ENCODE results near the gene NUP98.
"Not testable (repeated sequence)": the region's sequence is repeated elsewhere in the genome, so short reads cannot be mapped to it uniquely, and the experiment has no call there.

NUP98 gene

DNA sequence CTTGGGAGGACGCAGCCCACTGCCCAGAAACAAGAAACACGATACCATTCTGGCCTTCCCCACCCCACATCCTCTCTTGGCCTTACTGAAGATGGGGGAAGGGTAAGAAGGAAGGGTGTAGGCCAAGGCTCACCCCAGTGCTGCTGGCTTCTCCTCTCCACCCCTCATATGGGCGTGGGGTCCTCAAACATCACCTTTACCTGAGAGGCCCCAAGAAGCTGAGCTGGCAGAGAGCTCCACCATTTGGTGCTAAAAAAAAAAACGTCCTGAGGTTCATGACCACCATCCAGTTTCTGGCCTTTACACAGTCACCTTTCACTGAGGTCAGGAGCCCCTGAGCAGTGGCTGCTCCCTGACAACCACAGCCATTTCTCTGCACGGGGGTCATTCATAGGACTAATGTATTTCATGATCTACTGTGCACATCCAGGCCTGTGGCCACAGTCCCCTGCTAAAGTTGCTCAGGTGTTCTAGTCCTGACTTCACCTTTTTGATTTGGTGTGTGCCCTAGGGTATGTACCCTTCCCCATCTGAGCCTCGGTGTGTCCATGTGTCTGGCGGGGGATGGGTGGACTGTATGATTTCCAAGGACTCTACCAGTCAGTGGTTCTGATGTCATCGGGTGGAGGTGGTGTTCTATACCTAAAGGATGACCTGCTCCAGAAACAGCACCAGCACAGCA is 28.3 kb upstream of the NUP98 start:
- no peak for DNase-seq

DNA sequence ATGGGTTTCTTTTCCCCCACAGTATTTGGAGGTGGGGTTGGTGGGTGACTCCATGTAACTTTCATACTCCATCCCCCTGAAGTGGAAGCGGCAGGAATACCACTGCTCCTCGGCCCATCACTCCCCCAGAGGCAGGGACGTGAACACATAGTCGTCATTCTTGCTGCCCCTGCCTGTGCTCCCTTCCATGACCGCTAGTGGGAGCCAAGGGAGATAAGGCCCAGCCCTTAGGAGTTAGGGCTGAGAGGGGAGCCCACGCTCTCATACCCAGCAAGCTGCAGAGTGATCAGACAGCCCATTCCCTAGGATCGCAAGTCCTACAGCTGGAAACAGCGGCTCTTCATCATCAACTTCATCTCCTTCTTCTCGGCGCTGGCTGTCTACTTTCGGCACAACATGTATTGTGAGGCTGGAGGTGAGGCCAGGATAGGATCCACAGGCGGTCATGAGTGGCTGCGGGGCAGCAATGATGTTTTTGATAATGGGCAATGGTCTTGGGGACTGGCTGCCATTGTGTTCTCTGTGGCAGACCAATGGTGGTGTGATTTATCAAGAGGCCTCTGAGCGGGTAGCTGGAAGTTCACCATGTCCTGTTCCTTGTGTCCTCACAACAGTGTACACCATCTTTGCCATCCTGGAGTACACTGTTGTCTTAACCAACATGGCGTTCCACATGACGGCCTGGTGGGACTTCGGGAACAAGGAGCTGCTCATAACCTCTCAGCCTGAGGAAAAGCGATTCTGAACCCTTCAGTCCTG is 27.5 kb upstream of the NUP98 start:
- DNase-seq, result peak; percentile 34

DNA sequence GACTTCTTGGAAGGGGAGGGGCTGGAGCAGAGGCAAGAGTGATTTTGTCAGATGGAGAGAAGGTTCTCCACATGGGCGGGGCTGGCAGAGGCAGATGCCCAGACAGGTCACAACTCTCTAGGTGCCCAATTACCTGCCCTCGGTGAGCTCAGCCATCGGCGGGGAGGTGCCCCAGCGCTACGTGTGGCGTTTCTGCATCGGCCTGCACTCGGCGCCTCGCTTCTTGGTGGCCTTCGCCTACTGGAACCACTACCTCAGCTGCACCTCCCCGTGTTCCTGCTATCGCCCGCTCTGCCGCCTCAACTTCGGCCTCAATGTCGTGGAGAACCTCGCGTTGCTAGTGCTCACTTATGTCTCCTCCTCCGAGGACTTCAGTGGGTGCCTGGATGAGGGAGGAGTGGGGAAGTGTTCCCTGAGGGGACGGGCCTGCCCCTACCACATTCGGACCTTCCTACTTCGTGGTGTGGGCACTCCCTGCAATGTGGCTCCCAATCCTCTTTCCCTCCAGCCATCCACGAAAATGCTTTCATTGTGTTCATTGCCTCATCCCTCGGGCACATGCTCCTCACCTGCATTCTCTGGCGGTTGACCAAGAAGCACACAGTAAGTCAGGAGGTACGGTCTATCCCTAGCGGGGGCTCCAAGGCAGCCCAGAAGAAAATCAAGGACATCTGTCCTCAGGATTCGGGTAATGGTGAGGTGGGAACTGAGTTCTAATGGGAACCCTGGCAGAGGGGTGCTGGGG is 26.6 kb upstream of the NUP98 start:
- no peak for DNase-seq

DNA sequence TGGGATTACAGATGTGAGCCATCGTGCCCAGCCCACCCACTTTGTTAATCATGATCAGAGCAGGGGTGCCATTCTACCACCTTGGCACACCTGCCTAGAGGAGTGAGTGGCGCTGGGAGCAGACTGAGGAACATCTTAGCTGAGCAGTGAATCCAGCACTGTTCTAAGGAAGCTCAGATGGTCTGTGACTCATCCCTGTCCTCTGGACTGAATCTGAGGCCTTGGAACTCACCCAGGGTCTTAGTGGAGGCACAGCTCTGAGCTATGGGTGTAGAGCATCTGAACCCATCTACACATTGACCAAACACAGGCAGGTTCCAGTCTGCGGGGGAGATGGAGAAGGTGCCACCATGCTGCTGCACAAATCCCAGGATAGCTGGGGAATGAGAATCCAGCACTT is 25.9 kb upstream of the NUP98 start:
- no peak for DNase-seq

DNA sequence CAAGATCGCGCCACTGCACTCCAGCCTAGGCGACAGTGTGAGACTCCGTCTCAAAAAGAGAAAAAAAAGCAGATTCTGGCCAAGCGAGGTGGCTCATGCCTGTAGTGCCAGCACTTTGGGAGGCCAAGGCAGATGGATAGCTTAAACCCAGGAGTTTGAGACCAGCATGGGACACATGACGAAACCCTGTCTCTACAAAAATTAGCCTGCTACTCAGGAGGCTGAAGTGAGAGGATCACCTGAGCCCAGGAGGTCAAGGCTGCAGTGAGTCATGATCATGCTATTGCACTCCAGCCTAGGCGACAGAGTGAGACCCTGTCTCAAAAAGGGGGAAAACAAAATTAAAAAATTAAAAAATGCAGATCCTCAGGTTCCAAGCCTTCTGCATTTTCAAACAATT is 25.0 kb upstream of the NUP98 start:
- DNase-seq, result no peak

DNA sequence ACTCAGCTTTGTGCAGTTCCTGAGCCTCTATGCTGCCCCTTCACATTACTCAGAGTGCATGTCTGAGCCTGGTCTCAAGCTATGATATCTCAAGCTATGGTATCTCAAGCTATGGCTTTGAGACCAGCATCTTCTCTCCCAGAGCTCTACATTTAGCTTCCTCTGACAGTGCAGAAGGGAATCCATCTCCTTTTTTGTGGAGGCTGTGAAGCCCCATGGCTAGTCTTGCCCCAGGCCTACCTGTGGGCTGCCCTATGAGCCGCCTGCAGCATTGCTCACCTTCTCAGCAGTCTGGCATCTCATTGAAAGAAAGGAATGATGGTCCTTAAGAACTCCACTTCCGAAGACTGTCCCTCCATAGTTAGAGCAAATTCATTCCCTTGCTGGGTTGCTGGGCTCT is 23.6 kb upstream of the NUP98 start:
- no peak for DNase-seq

DNA sequence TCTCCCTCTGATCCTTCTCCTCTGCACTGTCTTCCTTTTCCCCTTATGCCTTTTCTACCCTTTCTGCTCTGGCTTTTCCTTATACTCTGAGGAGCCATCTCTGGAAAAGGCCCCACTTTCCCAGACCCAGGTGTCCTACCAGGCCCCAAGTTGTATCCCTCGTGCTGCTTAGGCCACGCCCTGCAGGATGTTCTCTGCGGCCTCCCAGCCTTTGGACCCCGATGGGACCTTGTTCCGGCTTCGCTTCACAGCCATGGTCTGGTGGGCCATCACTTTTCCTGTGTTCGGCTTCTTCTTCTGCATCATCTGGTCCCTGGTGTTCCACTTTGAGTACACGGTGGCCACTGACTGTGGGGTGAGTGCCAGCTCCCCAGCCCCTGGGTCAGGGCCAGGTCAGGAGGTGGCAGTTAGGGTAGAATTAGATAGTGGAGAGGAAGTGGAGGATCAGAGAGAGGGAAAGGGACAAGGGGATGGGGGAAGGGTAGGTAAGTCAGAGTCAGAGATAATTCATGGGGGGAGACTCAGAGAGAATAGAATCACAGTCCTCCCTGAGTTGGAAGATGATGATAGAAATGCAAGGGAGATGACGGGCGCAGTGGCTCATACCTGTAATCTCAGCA is 19.9 kb upstream of the NUP98 start:
- no peak for DNase-seq

DNA sequence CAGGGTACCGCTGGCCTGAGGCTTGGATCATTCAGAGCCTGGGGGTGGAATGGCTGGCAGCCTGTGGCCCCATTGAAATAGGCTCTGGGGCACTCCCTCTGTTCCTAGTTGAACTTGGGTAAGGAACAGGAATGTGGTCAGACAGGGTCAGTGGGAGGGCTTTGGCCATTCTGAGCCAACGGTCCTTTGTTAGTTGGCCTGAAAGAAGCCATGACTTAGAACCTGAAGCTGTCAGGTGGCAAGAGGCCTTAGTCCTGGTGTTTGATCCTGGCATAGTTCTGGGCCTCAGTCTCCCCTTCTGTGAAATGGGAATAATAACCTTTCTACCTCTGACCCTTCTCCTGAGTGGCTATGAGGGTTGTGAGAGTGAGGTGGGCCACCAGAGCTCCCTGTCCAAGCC is 19.3 kb upstream of the NUP98 start:
- no peak for DNase-seq

DNA sequence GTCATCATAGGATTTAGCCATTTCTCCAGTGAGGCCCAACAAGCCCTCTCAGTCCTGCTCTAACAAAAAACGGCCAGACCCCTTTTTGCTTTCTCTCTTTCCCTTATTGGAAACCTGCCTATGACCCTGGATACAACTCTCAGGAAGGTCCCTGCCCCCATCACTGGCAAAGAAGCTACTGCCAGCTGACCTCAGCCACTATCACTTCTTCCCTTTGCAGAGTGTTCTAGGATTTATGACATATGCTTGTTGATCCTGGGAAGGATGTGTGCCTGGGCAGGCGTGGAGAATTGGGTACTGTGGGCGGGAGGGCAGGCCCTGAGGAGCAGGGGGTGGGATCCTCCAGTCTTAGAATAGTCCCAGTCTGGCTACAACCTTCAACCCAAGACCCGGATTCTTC is 18.5 kb upstream of the NUP98 start:
- no peak for DNase-seq

DNA sequence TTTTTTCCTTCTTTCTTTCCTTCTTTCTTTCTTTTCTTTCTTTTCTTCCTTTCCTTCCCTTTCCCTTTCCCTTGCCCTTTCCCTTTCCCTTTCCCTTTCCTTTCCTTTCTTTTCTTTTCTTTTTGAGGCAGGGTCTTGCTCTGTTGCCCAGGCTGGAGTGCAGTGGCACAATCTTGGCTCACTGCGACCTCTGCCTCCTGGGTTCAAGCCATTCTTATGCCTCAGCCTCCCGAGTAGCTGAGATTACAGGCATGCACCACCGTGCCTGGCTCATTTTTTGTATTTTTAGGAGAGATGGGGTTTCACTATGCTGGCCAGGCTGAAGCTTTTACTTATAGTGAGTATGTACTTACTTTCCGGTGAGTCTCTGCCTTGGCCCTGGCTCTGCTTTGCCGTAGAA is 17.5 kb upstream of the NUP98 start:
- not testable (repeated sequence) for DNase-seq

DNA sequence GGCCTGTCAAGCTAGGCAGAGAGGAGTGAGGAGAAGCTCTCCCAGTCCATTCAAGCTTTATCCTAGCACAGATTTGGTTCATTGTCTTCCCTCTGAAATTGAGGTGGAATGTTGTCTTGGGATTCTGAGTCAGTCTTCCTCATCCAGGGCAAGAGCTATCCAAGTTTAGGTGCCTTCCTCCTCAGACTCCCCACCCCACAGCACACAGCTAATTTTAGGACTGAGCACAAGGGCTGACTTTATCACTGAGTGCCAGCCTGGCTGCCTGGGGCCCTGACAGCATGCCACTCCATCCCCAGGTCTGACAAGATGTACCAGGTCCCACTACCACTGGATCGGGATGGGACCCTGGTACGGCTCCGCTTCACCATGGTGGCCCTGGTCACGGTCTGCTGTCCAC is 13.6 kb upstream of the NUP98 start:
- DNase-seq, result no peak

DNA sequence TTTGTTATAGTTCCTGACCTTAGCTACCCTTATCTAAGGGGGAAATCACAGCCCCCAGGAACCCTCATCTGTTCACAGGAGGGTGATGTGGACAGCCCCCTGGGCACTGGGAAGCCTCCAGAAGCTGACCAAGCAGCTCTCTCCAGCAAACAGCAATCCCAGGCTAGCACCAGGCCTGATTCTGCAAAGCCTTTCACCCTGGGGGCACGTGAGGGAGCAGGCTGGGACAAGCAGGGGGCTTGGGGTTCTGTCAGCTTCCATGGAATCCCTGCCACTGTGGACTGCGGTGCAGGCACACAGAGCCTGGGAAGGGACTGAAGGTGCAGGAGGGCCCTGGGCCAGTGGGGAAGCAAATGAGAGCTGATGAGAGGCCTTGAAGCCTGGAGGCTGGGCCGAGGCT is 13.1 kb upstream of the NUP98 start:
- no peak for DNase-seq

DNA sequence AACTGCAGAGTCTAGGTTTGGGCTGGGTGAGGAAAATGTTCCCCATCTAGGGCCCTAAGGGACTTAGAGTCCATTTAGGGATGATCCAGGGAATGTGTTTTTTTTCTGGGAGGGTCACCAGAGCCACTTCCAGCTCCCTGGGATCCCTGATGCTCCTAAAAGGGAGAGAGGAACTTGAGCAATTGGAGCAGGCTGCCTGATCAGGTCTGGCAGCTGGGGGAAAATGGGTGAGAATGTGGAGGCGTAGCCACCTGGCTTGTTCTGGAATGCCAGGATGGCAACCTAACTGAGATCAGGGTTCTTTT is 12.2 kb upstream of the NUP98 start:
- DNase-seq, result no peak

DNA sequence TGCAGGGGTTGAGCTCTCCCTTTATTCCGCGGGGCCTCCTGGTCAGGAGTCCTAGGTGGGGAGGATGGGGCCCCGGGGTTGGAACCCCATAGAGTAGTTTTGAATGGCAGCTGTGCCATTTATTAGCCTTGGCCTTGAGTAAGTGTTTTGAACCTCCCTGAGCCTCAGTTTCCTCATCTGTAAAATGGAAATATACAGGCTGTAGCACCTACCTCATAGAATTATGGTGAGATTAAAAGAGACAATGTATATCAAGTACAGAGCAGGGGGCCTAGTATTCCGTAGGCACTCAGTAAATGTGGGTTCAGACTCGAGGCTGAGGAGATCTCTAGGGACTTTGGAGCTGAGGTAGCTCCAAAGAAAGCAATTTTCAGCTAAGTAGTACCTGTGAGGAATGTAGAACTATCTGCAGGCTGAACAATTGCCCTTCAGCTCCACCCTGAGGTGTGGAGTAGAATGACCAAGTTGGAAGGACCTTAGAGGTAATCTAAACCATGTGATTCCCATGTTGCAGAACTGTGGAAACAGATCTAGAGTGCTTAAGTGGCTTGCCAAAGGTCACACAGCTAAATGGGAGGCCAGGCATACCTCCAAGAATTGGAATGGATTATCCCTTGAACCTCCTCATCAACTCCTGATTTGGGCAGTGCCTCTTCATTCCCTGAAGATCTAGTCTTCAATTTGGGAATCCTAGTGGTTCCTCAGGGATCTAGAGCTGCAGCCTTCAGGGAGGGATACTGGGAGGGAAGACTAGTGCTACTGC is 11.7 kb upstream of the NUP98 start:
- DNase-seq, result peak; percentile 33

DNA sequence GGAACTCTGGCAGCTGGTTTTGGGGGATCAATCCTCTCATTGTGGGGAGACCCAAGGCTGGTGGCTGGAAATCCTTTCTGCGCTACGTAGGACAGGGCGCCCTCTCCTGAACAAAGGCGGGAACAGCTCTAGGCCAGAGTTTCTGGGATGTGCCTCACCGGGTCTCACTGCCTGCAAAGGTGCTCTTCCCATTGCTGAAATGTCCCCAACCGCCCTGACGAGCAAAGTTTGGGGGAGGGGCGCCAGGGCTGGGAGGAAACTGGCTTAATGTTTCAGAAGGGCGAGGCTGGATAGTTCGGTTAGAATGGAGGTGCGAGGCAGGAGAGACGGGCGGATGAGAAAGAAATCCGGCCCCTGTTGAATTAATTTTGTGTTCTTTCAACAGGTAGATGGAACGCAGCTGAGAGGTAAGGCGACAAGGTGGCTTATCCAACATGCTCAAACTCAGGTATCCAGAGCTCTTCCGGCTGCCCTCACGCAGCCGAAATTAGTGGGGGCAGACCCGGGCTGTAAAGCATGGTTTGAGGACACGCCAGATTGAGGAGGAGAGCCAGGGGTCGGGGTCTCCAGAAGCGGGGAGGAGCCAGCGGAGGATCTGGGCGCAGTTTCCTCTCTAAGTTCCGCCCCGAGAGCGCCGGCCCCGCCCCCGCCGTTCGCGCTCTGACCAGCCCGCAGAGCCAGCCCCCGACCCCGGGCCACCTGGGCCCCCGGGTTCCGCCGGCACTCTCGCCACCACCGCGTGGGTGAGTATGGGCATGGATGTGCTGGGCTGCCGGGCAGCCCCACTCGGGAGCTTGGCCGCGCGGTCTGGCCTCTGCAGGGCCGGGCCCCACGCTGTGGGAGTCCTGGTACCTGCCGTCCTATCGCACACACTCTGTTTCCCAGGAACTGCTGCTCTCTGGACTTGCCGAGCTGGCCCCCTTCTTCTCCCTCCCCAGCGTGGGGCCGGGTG is 10.8 kb upstream of the NUP98 start, which contains the start of gene PGAP2:
TSS of gene PGAP2 (plus strand) at position 652 of the 952 bp plus-strand sequence. CDS start 2,700 bp downstream, outside the sequence.
- peak; percentile 15 for DNase-seq

DNA sequence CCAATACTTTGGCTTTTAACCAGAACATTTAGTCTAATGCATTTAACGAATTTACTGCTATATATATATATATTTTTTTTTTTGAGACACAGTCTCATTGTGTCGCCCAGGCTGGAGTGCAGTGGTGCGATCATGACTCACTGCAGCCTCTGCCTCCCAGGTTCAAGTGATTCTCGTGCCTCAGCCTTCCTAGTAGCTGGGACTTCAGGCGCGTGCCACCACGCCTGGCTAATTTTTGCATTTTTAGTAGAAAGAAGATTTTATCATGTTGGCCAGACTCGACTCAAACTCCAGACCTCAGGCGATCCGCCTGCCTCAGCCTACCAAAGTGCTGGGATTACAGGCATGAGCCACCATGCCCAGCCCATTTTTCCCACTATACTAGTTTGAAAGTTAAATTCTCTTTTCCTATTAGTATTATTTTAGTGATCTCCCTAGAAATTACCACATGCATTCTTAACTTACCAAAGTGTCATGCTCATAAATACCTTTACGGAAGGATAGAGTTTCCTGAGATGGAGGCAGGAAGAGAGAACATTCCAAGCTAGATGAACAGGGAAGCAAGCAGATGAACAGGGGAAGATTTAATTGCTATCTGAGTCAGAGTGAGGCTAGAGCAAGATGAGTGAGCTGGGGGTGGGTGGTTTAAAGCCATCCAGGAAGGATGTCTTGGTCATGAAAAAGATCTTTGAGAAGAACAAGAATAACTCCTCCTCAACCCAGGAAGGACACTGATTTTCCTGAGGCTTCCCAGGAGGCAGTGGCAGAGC is 6.6 kb upstream of the NUP98 start:
- DNase-seq, result no peak

DNA sequence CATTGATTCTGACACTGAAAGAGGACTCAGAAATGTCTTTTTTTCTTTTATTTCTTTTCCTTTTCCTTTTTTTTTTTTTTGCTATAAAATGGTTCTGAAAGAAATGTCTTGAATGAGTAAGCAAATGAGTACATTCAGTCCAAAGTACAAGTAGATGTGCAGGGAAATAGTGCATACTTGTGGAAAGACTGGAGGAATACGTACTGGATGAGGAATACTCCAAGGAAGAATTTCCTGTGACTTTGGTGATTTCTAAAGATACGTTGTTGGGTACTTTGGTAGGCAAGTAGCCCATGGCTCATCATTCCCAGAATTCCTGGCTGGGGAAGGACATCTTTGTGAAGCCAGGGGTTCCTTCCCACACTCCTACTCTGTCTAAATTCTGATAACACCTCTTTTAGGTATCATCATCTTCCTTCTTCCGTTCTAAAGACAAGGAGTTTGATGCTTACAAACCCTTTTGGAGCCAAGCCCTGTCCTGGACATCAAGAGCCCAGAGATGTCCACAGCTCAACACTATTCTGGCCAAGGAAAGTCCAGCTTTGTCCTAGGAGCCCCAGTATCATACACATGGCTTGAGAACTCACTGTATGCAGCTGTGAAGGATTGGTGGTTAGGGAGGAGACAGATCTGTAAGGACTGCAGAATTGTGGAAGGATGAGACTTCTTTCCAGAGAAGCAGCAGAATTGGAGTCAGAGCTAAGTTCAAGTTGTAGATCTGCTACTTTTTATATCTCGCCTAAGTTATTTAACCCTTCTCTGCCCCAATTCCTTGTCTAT is 4.8 kb upstream of the NUP98 start:
- no peak for DNase-seq

DNA sequence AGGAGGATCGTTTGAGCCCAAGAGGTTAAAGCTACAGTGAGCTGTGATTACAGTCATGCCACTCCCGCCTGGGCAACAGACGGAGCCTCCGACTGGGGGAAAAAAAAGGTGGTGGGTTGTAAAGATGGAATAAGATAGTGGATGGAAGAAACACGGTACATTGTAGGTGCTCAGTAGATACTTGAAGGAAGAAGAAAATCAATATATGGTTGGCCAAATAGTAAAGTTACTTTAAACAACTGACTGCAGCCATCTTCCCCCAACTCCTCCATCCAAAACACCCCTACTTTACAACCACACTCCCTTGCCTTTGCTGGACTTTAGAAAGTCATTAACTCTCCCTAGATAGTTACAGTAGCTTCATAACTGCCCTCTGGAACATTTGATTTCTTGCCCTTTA is 2.5 kb upstream of the NUP98 start:
- no peak for DNase-seq

DNA sequence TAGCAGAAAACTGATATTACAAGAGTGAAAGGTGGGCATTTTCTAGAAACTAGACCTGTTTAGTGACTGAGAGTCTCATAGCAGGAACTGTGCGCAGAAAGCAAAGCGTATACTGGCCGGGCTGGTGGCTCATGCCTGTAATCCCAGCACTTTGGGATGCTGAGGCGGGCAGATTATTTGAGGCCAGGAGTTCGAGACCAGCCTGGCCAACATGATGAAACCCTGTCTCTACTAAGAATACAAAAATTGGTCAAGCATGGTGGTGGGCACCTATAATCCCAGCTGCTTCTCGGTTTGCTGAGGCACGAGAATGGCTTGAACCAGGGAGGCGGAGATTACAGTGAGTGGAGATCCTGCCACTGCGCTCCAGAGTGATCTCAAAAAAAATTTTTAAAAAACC is 1.8 kb upstream of the NUP98 start:
- DNase-seq, result no peak

DNA sequence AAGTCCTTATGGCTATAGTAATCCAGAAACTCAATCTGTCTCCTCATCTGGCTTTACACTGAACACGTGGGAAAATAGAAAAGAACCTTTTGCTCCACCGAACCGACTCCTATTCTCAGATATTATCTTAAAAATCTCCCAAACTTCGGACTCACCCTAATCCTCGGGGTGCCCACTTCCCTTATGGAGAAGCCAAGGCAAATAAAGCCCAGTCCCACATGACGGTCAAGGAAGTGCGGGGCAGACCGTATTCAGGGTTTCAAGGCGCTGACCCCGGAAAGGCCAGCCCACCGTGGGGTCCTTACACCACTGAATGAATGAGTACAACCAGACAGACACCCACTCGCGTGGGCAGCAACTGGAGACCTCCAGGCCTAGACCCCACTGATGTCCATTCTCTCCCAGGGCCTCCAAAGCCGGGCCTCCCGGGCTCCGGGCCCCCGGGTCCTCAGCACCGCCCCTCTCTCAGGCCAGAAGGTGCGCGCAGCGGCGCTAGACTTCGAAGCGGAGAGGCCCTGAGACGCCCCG is 489 bp downstream of the NUP98 start:
- DNase-seq, result no peak
